GM23338 (cell line): ENCODE measurements around the gene CUX1.

Source experiments
- CREB1 ChIP-seq: fragments of 250-450 bp; sonication (Bioruptor Pico); IDR thresholded peaks from 2 replicates; pipeline ENCODE4 v1.5.0; 2020; ENCODE audit warnings: low read depth, mild to moderate bottlenecking, moderate library complexity
- CTCF ChIP-seq, 2 experiments: fragments of 200-600 bp in 1 of 2; sonication (generic) in 1 of 2; conservative IDR thresholded peaks; 2 replicates each; pipeline versions ENCODE4 v1.5.1 to v1.6.1; 2016 to 2017; ENCODE audit warnings: antibody characterized with exemption in 2 of 2, low read depth in 2 of 2, mild to moderate bottlenecking in 2 of 2, moderate library complexity in 1 of 2
- EZH2 ChIP-seq: fragments of 200-600 bp; sonication (generic); IDR thresholded peaks from one replicate; pipeline ENCODE4 v1.8.0; 2017; ENCODE audit warnings: antibody characterized with exemption, mild to moderate bottlenecking, low read depth; ENCODE audit not compliant: unreplicated experiment
- EZH2phosphoT487 ChIP-seq: fragments of 200-600 bp; sonication (generic); IDR thresholded peaks from one replicate; pipeline ENCODE4 v1.8.1; 2018; ENCODE audit warnings: antibody characterized with exemption; ENCODE audit not compliant: unreplicated experiment
- POLR2AphosphoS5 ChIP-seq: IDR thresholded peaks from 2 replicates; pipeline ENCODE4 v1.6.1; 2016; ENCODE audit warnings: antibody characterized with exemption, low read depth
- REST ChIP-seq: IDR thresholded peaks from one replicate; pipeline ENCODE4 v1.6.1; 2018; ENCODE audit warnings: antibody characterized with exemption; ENCODE audit not compliant: unreplicated experiment

- TF ChIP-seq EZH2phosphoT487 = no peak
- no peak for TF ChIP-seq POLR2AphosphoS5
- peak; percentile 68 to 74 for TF ChIP-seq CTCF (conservative IDR thresholded peaks at IDR 0.05; ENCODE audit: low read depth in 2 of 2)
- no peak for TF ChIP-seq CREB1 (CRISPR knock-in tag)
- TF ChIP-seq REST = no peak
- TF ChIP-seq EZH2 = no peak
These were observed 252.7 kb downstream of the CUX1 start for GRCh38 chr7:102069931-102070629.
